Ovary (tissue), 3 donors: ENCODE data around the gene BLOC1S1.

Experiments
- CTCF ChIP-seq, 3 donors: fragments of 450-650 bp in 2 of 3; fragments of 200-600 bp in 1 of 3; IDR thresholded peaks; one replicate each; pipeline versions ENCODE4 v1.5.1 to v1.8.0; 2016 to 2022; ENCODE audit warnings: antibody characterized with exemption in 3 of 3, mild to moderate bottlenecking in 1 of 3
- POLR2A ChIP-seq: fragments of 450-650 bp; IDR thresholded peaks from one replicate; pipeline ENCODE4 v1.6.1; 2017; ENCODE audit warnings: antibody characterized with exemption, mild to moderate bottlenecking, moderate library complexity
- donor health status: DM: no; HTN: no; CAD: no.

GRCh38 chr12:55705782-55706402, 10.0 kb upstream of the BLOC1S1 start:
- TF ChIP-seq CTCF (IDR thresholded peaks at IDR 0.05) (no peak), POLR2A (no peak)
